CD14-positive monocyte (primary cell): ENCODE measurements around the gene TPK1. TPM values are rescaled to one million over a fixed set of nuclear protein-coding genes. Genes with fewer than 3 reads are reported as not detected.

Source experiments
- DNase-seq, 3 donors: peaks; one replicate each; pipeline ENCODE4 v3.0.0-alpha.2; 2011 to 2022
- H2AFZ ChIP-seq: 2 replicates; pipeline ENCODE4 v1.6.0; 2012; ENCODE audit warnings: mild to moderate bottlenecking, low read depth, low read length, inconsistent platforms; ENCODE audit not compliant: insufficient read depth, poor library complexity, severe bottlenecking
- H3K27ac ChIP-seq, 2 donors: 1 replicate in 1 of 2; 2 replicates in 1 of 2; pipeline ENCODE4 v1.5.1; 2012 to 2013; ENCODE audit warnings: low read length in 2 of 2, control low read depth in 1 of 2, inconsistent platforms in 1 of 2, low read depth in 1 of 2, mild to moderate bottlenecking in 1 of 2
- H3K27me3 ChIP-seq, 2 donors: one replicate each; pipeline versions ENCODE4 v1.6.0 to v1.6.1; 2011 to 2013; ENCODE audit warnings: low read length in 2 of 2; ENCODE audit not compliant: control insufficient read depth in 2 of 2, insufficient read depth in 2 of 2
- H3K36me3 ChIP-seq, 2 donors: replicated peaks in 1 of 2; 1 replicate in 1 of 2; 2 replicates in 1 of 2; pipeline versions ENCODE4 v1.5.1 to v1.6.1; 2012 to 2013; ENCODE audit warnings: low read length in 2 of 2, control low read depth in 1 of 2, inconsistent platforms in 1 of 2, mild to moderate bottlenecking in 1 of 2; ENCODE audit not compliant: insufficient read depth in 2 of 2, control insufficient read depth in 1 of 2
- H3K4me1 ChIP-seq, 2 donors: 1 replicate in 1 of 2; 2 replicates in 1 of 2; pipeline versions ENCODE4 v1.5.1 to v1.6.1; 2012 to 2013; ENCODE audit warnings: low read length in 2 of 2, control low read depth in 1 of 2, inconsistent platforms in 1 of 2, mild to moderate bottlenecking in 1 of 2, moderate library complexity in 1 of 2; ENCODE audit not compliant: insufficient read depth in 2 of 2, control insufficient read depth in 1 of 2
- H3K4me2 ChIP-seq: replicated peaks from 2 replicates; pipeline ENCODE3; 2012; ENCODE audit warnings: low read length, moderate library complexity, mild to moderate bottlenecking; ENCODE audit not compliant: poor library complexity, severe bottlenecking; ENCODE audit errors: extremely low read depth
- H3K4me3 ChIP-seq, 3 experiments: fragments of 200-600 bp in 1 of 3; sonication (generic) in 1 of 3; replicated peaks in 1 of 3; 1 replicate in 2 of 3; 2 replicates in 1 of 3; pipeline ENCODE4 v1.5.1; 2011 to 2013; ENCODE audit warnings: low read length in 3 of 3, mild to moderate bottlenecking in 3 of 3, control low read depth in 2 of 3, low read depth in 2 of 3, inconsistent platforms in 1 of 3, moderate library complexity in 1 of 3
- H3K79me2 ChIP-seq: 2 replicates; pipeline ENCODE4 v1.6.0; 2012; ENCODE audit warnings: mild to moderate bottlenecking, control low read depth, inconsistent platforms, low read length, moderate library complexity; ENCODE audit not compliant: insufficient read depth
- H3K9ac ChIP-seq: 2 replicates; pipeline ENCODE4 v1.6.0; 2017; ENCODE audit warnings: low read length, mild to moderate bottlenecking; ENCODE audit not compliant: insufficient read depth, poor library complexity, severe bottlenecking
- H3K9me3 ChIP-seq, 2 donors: replicated peaks in 1 of 2; 1 replicate in 1 of 2; 2 replicates in 1 of 2; pipeline versions ENCODE4 v1.5.1 to v1.6.1; 2012 to 2013; ENCODE audit warnings: low read length in 2 of 2, control low read depth in 1 of 2; ENCODE audit not compliant: control insufficient read depth in 1 of 2, insufficient read depth in 1 of 2
- H4K20me1 ChIP-seq: 2 replicates; pipeline ENCODE4 v1.6.0; 2012; ENCODE audit warnings: mild to moderate bottlenecking, low read length, control low read depth, moderate library complexity; ENCODE audit not compliant: insufficient read depth
- H3K27ac Mint-ChIP-seq, 7 donors: one replicate each; pipeline ENCODE4 v1.8.0; 2020; ENCODE audit warnings: mild to moderate bottlenecking in 7 of 7, mixed read lengths in 7 of 7, moderate library complexity in 6 of 7, inconsistent platforms in 2 of 7
- H3K27me3 Mint-ChIP-seq, 3 donors: one replicate each; pipeline ENCODE4 v1.8.0; 2021 to 2022; ENCODE audit warnings: low read depth in 3 of 3, mild to moderate bottlenecking in 3 of 3, mixed read lengths in 3 of 3, moderate library complexity in 3 of 3, inconsistent platforms in 1 of 3
- H3K36me3 Mint-ChIP-seq, 2 donors: one replicate each; pipeline ENCODE4 v1.8.0; 2020; ENCODE audit warnings: mixed read lengths in 2 of 2, inconsistent platforms in 1 of 2, mild to moderate bottlenecking in 1 of 2
- H3K4me1 Mint-ChIP-seq: one replicate; pipeline ENCODE4 v1.8.0; 2020; ENCODE audit warnings: mild to moderate bottlenecking, mixed read lengths
- H3K4me3 Mint-ChIP-seq, 2 donors: one replicate each; pipeline ENCODE4 v1.8.0; 2020; ENCODE audit warnings: mild to moderate bottlenecking in 2 of 2, mixed read lengths in 2 of 2, moderate library complexity in 1 of 2
- H3K9me3 Mint-ChIP-seq, 7 donors: one replicate each; pipeline ENCODE4 v1.8.0; 2020 to 2022; ENCODE audit warnings: mixed read lengths in 7 of 7, mild to moderate bottlenecking in 6 of 7, moderate library complexity in 6 of 7, inconsistent platforms in 2 of 7
- CTCF ChIP-seq: fragments of 200-600 bp; IDR thresholded peaks from one replicate; pipeline ENCODE4 v1.8.0; 2022; ENCODE audit warnings: antibody characterized with exemption, mild to moderate bottlenecking
- WGBS: methylation state at CpG from one replicate; pipeline ENCODE4 v1.1.5; 2013; ENCODE audit warnings: missing lambda C conversion rate; ENCODE audit not compliant: insufficient coverage; 5-methylcytosine and 5-hydroxymethylcytosine counted together
- intact Hi-C, 2 donors: fragments of 100-400 bp; cut with micrococcal nuclease; formaldehyde crosslinking; loops; one replicate each; pipeline versions ENCODE4 v1.15.0 to v1.15.1; 2023
- polyA plus RNA-seq, 3 donors: library from polyadenylated mRNA; depleted of rRNA in 1 of 3; unstranded in 2 of 3; stranded (reverse) in 1 of 3; fragments of 300-500 nt in 2 of 3; fragments of >200 nt in 1 of 3; fragmentation: Illumina TruSeq in 2 of 3; gene quantifications; 1 replicate in 2 of 3; 2 replicates in 1 of 3; pipeline ENCODE4 v1.2.3, GENCODE V29; 2012 to 2021

TPK1 gene
- polyA plus RNA-seq, 3 donors: 18.9 to 33.8 (median 33.1) TPM

- intact Hi-C loops: no loop called here
- Mint-ChIP-seq H3K27me3 (peaks cover 0 to 2% (median 2%) of the 10 kb centered on the region in 3 donors), H3K4me1 (no peaks in the 10 kb centered on the region), H3K27ac (no peak overlapping the region), H3K36me3 (no peaks in the 10 kb centered on the region), H3K4me3 (no peak overlapping the region), H3K9me3 (peaks cover 0 to 7% (median 2%) of the 10 kb centered on the region in 7 donors)
- H3K79me2 ChIP-seq: no peaks in the 10 kb centered on the region
- no peak overlapping the region for H3K9ac ChIP-seq
- H3K4me2 ChIP-seq: no peak overlapping the region
- H3K9me3 ChIP-seq: no peaks in the 10 kb centered on the region
- no peaks in the 10 kb centered on the region for H3K36me3 ChIP-seq
- no peak overlapping the region for H3K27ac ChIP-seq
- no peak overlapping the region for H3K4me3 ChIP-seq
- no peaks in the 10 kb centered on the region for H3K4me1 ChIP-seq
- no peak for TF ChIP-seq CTCF
- no peak overlapping the region for H2AFZ ChIP-seq
- no peaks in the 10 kb centered on the region for H4K20me1 ChIP-seq
- no CpG with 5 or more reads among the region's 4 CpGs for WGBS
- no peaks in the 10 kb centered on the region for H3K27me3 ChIP-seq
- no peak for DNase-seq
These were observed 301.7 kb downstream of the TPK1 start for GRCh38 chr7:144534196-144534595.

- H3K4me2 ChIP-seq: no peak overlapping the region
- Mint-ChIP-seq H3K27me3 (peaks cover 2% of the 10 kb centered on the region in 3 donors), H3K4me3 (no peak overlapping the region), H3K36me3 (no peaks in the 10 kb centered on the region), H3K4me1 (no peaks in the 10 kb centered on the region), H3K27ac (no peak overlapping the region), H3K9me3 (peaks cover 0 to 7% (median 2%) of the 10 kb centered on the region in 7 donors)
- no peaks in the 10 kb centered on the region for H4K20me1 ChIP-seq
- no peaks in the 10 kb centered on the region for H3K4me1 ChIP-seq
- H3K9ac ChIP-seq: no peak overlapping the region
- H2AFZ ChIP-seq: no peak overlapping the region
- DNase-seq: no peak
- H3K79me2 ChIP-seq: no peaks in the 10 kb centered on the region
- no peaks in the 10 kb centered on the region for H3K27me3 ChIP-seq
- H3K4me3 ChIP-seq: no peak overlapping the region
- H3K27ac ChIP-seq: no peak overlapping the region
- H3K9me3 ChIP-seq: no peaks in the 10 kb centered on the region
- no peak for TF ChIP-seq CTCF
- intact Hi-C loops: no loop called here
- no peaks in the 10 kb centered on the region for H3K36me3 ChIP-seq
These were observed 304.7 kb downstream of the TPK1 start for GRCh38 chr7:144531181-144531580.
